Raji (cell line): Measurements from ENCODE around the gene CDK2AP2.

Source experiments
- POLR2A ChIP-seq: IDR thresholded peaks from 2 replicates; pipeline ENCODE4 v1.6.1; 2011; ENCODE audit warnings: low read depth, low read length, control low read depth; ENCODE audit not compliant: insufficient read depth

The CDK2AP2 gene

GRCh38 chr11:67489885-67490726 lies 17.9 kb downstream of the CDK2AP2 start:
- no peak for TF ChIP-seq POLR2A

- no peak for TF ChIP-seq POLR2A
Measured at GRCh38 chr11:67489203-67489884, 18.6 kb downstream of the CDK2AP2 start.

- TF ChIP-seq POLR2A, result no peak; the same call in 1 of the 2 replicates
Measured at GRCh38 chr11:67486481-67487195, 21.3 kb downstream of the CDK2AP2 start.

DNA sequence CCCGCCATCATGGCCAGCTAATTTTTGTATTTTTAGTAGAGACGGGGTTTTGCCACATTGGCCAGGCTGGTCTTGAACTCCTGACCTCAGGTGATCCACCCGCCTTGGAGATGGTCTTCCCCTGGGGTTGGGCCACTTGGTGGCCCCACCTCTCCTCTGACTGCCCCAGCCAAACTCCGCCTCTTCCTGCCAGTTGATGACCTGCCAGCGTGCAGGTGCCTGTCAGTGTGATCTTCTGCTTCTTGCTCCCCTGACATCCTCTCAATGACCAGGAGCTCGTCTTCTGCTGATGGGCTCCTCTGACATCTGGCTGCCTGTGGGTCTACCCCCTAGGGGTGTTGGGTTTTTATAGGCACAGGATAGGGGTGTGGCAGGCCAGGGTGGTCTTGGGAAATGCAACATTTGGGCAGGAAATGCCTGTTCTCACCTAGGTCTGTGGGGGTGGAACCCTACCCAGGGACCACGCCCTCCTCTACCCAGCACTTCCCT lies 22.0 kb downstream of the CDK2AP2 start:
- TF ChIP-seq POLR2A, result peak; percentile 99

DNA sequence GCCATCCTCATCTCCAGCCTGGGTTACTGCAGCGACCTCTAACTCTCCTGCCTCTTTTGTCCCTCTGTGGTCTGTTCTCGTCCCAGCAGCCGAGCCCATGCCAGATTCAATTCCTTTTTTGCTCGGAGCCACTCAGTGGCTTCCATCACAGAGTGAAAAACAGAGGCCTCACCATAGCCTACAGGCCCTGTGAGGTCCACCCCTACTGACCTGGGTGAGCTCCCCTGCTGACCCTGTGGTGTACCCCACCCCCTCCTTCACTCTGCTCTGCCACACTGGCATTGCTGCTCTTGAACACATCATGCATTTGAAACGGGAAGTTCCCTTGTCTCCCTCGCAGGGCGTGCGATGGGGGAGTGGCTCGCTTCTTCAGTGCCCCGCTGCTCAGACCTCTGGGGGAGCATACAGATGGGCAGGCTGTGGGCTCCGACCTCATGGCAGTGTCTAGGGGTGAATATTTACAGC lies 23.1 kb downstream of the CDK2AP2 start:
- TF ChIP-seq POLR2A, result peak; percentile 89

DNA sequence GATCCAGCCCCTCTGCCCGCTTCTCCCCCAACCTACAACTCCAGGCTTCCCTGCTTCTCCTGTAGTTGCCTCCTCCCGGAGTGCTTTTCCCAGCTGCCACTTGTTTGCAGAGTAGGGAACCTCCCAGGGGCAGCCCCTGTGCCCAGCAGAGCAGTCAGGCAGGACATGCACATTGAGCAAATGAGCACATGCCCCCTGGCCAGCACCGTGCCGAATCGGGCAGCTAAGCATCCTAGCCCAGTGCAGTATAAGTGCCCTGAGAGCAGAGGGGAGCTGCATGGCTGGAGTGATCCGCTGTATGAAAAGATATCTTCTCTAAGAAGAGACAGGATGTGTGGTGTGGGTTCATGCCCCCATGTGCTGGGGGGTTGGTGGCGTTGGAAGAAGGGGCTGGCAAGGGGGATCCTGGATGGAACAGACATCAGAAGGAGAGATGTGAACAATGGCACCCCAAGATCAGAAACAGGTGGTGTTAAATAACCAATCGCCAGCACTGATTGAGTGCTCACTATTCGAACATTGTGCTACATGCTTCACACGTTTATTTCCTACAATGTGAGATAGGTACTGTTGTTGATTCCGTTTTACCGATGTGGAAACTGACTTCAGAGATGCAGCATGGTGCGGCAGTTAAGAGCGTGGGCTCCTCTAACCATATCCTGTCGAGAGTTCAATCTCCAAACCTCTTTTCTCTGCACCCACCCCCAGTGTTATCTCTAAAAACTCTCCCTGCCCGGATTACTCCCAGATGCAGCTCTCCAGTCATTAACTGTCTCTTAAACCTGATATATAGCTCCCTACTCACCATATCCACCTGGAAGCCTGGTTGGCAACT lies 23.9 kb downstream of the CDK2AP2 start:
- TF ChIP-seq POLR2A, result peak; percentile 53

DNA sequence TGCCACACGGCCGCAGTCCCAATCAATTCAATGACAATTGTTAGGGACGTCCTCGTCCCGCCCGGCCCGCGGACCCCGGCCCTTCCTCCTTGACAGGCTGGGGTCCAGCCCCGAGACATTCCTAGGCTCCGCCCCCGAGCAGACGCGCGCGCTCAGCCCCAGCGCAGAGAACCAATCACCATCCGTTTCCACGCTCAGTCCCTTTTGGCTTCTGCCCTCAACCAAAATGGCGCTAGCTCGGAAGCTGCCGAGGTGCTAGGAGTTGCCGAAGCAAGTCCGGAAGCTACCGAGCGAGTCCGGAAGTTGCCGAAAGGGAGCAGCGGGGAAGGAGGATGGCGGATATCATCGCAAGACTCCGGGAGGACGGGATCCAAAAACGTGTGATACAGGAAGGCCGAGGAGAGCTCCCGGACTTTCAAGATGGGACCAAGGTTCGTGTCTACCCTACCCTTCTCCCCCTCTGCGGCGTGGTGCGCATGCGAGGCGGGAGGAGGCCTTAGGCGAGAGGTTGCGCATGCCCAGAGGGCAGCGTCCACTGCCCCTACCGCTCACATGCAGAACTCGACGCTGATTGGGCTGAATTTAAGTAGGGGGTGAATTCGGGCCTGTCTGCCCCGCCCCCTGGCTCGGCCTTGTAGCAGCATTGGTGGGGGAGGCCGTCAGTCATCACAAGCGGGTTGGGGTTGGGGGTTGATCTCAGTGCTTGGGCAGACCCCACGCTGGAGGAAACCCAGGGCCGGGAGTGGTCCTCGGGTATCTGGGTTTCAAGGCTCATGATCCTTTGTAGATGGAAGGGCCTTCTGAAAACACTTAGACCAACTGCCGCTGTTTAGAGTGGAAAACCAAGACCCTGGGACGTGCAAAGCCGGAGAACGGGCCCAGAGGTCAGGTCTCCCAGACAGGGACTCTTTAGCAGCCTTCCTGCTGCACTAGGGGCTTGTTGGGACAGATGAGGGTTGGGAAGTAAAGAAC lies 24.8 kb downstream of the CDK2AP2 start, which contains the start of gene AIP:
AIP (plus strand) TSS at position 200 of the 972 bp plus-strand sequence; CDS start at position 333, 133 bp downstream.
- TF ChIP-seq POLR2A, result peak; percentile 68

DNA sequence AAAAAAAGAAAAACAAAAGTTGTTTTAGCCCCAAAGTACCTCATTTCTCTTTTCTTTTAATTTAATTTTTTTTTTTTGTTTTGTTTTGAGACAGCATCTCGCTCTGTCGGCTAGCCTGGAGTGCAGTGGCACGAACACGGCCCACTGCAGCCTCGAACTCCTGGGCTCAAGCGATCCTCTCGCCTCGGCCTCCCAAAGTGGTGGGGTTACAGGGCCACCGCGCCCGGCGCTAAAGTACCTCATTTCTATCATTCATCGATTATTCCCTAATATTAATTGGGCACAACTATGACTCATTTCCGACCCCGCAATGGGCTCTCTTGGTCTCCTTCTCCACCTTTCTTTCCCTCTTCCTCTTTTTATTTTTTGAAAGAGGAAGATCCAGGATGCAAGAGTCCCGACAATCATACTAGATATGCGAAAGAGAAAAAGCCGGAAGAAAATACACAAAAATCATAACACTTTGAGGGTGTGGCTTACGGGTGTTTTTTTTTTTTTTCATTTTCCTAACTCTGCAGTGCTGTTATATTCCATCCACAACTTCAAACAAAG lies 25.6 kb downstream of the CDK2AP2 start:
- TF ChIP-seq POLR2A, result no peak

GRCh38 chr11:67472882-67473281 lies 35.1 kb downstream of the CDK2AP2 start:
- TF ChIP-seq POLR2A, result no peak

DNA sequence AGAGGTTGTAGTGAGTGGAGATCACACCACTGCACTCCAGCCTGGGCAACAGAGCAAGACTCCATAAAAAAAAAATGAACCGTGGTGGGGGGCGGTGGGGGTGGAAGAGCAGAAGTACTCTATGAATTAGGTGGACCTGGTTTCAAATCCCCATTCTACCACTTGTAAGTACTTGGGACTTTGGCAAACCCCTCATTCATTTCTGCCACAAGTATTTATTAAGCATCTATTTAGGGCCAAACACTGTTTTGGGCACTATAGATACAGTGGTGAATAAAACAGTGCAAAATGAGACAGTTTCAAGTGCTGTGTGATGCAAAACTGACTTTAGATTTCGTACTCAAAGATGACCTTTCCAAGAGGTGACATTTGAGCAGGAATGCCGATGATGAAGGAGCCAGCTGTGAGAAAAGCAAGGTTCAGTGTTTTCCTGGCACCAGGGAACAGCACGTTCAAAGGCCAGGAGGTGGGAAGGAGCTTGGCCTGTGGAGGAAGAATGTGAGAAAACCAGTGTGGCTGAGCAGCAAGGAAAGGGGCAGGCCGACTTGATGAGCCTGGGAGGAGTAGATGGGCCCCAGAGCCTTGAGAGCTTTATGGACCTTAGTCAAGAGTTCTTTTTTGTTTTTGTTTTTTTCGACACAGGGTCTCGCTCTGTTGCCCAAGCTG lies 37.5 kb downstream of the CDK2AP2 start:
- TF ChIP-seq POLR2A, result no peak

DNA sequence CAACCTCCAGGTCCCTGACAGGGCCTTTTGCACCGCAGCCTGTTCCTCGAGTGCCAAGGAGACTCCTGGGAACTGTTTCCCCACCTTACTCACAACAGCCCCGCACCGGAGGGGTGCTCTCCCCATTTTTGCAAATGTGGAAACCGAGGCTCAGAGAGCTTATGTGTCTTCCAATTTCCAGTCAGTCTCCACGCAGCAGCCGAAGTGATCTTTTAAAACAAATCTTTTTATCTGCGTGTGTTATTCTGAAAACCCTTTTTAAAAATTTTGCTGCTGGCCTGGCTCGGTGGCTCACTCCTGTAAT lies 38.5 kb downstream of the CDK2AP2 start:
- TF ChIP-seq POLR2A, result no peak

GRCh38 chr11:67468759-67469507 lies 39.0 kb downstream of the CDK2AP2 start, which contains the start of gene TMEM134:
TSS of gene TMEM134 (minus strand) at chr11:67469251. CDS start at chr11:67469192, 59 bp downstream.
- TF ChIP-seq POLR2A, result peak; percentile 87
